ENCODE measurements around the gene GFRA4. TPM values are rescaled to one million over a fixed set of nuclear protein-coding genes. Genes with fewer than 3 reads are reported as not detected.

The GFRA4 gene
- polyA plus RNA-seq, 1 of the 3 experiments (the other 2 are of a cell fraction): not detected

GRCh38 chr20:3681931-3682781 lies 19.0 kb upstream of the GFRA4 start, which contains the start of gene ADAM33 (continued):
- no peak for TF ChIP-seq REST (IDR thresholded peaks at IDR 0.05; ENCODE audit: low read depth, low read length)
- no peak for TF ChIP-seq FOXM1 (IDR thresholded peaks at IDR 0.05; ENCODE audit: low read depth)
- no peak for TF ChIP-seq SMC3 (IDR thresholded peaks at IDR 0.05; ENCODE audit: low read depth, low read length)

- POLR2A ChIA-PET: no interaction called here
- CTCF ChIA-PET: interaction anchor here (1.4 to 18.7 kb wide), 2 partner anchors 32 to 68 kb away, joined by 5 to 301 read pairs; partner anchors contain the start of gene SIGLEC1
- Histone ChIP-seq H3K4me3 (ENCODE audit: low read depth in 2 of 2, low read length in 1 of 2) (peak overlapping the region in 1 of 2 experiments; percentile 33; a peak in 1 of 4 replicates), H3K79me2 (ENCODE audit: insufficient read depth) (no peaks in the 10 kb centered on the region), H3K9me3 (no peaks in the 10 kb centered on the region), H3F3A (replicated peaks; ENCODE audit: insufficient read depth) (peaks cover 3% of the 10 kb centered on the region), H3K4me1 (ENCODE audit: control insufficient read depth in 1 of 2, insufficient read depth in 2 of 2, low read depth in 1 of 2, low read length in 1 of 2) (peaks cover 19 to 24% of the 10 kb centered on the region in 2 experiments; a peak in 2 of 4 replicates), H4K20me1 (ENCODE audit: insufficient read depth) (no peaks in the 10 kb centered on the region), H2AFZ (ENCODE audit: low read depth) (0 out of 2 replicates have a peak overlapping the region, but pooled peaks have one; percentile 29), H3K36me3 (replicated peaks in 1 of 2; ENCODE audit: control insufficient read depth in 1 of 2, insufficient read depth in 2 of 2, low read length in 1 of 2) (no peaks in the 10 kb centered on the region), H3K9ac (no peak overlapping the region), H3K4me2 (no peak overlapping the region), H3K27me3 (ENCODE audit: insufficient read depth) (peaks cover under 1% of the 10 kb centered on the region; the same call in 1 of the 2 replicates), H3K9me2 (no peaks in the 10 kb centered on the region), H3K27ac (ENCODE audit: low read depth in 2 of 2, low read length in 1 of 2) (no peak overlapping the region)
- DNase-seq: no peak
- WGBS (ENCODE audit: low lambda C conversion rate): 89% methylated on average over 7 of the region's 32 CpGs
- TF ChIP-seq REST (IDR thresholded peaks at IDR 0.05; ENCODE audit: low read depth, low read length) (no peak), ZBTB33 (IDR thresholded peaks at IDR 0.05; ENCODE audit: borderline replicate concordance, low read depth) (no peak)
Observed at GRCh38 chr20:3681352-3681930, 18.2 kb upstream of the GFRA4 start.
